Muscle layer of duodenum (tissue), 2 donors: ENCODE data around the gene LHX3.

Experiments
- H3K27ac ChIP-seq: one replicate; pipeline ENCODE4 v1.7.0; 2013; ENCODE audit warnings: mild to moderate bottlenecking, low read length
- H3K27me3 ChIP-seq: one replicate; pipeline ENCODE4 v1.7.0; 2013; ENCODE audit warnings: low read depth, mild to moderate bottlenecking, control low read depth, low read length
- H3K36me3 ChIP-seq, 2 donors: one replicate each; pipeline ENCODE4 v1.7.0; 2013; ENCODE audit warnings: low read length in 2 of 2, control low read depth in 1 of 2, mild to moderate bottlenecking in 1 of 2; ENCODE audit not compliant: insufficient read depth in 2 of 2, control insufficient read depth in 1 of 2
- H3K4me1 ChIP-seq, 2 donors: one replicate each; pipeline ENCODE4 v1.7.0; 2013; ENCODE audit warnings: low read length in 2 of 2, mild to moderate bottlenecking in 2 of 2, control low read depth in 1 of 2, moderate library complexity in 1 of 2; ENCODE audit not compliant: insufficient read depth in 2 of 2, control insufficient read depth in 1 of 2
- H3K4me3 ChIP-seq, 2 donors: one replicate each; pipeline ENCODE4 v1.7.0; 2013; ENCODE audit warnings: low read length in 2 of 2, low read depth in 1 of 2, mild to moderate bottlenecking in 1 of 2
- H3K9me3 ChIP-seq, 2 donors: one replicate each; pipeline ENCODE4 v1.7.0; 2013; ENCODE audit warnings: low read length in 2 of 2, control low read depth in 1 of 2, mild to moderate bottlenecking in 1 of 2; ENCODE audit not compliant: control insufficient read depth in 1 of 2
- donor health status: healthy.

LHX3 gene

DNA sequence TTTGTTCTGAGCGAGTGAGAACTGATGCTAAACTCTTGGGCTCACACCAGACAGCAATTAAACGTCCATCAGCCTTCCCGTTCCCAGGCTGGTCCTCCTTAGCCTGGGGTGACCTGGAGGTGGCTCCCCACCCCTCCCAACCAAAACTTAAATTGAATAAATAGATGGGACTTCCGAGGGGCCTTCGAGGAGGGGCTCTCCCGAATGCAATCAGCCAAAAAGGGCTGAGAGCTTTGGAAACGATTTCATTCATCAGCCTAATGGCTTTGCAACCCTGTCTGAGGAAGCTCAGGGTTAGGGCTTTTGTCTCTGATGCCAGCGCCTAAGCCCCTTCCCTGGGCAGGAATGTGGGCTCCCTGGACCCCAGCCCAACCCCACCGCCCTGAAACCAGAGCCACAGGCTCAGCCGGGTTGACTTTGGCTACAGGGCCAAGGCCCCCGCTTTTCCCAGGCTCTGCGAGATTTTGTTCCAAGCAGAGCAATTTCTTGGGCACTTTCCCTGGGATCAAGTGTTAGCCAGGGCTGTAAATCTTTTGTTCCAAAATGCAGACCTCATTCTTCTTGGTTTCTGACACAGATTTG is 29.2 kb downstream of the LHX3 start:
- Histone ChIP-seq H3K4me1 (no peaks in the 10 kb centered on the region), H3K4me3 (no peak overlapping the region), H3K27ac (no peak overlapping the region), H3K27me3 (no peaks in the 10 kb centered on the region), H3K9me3 (no peaks in the 10 kb centered on the region), H3K36me3 (no peaks in the 10 kb centered on the region)

DNA sequence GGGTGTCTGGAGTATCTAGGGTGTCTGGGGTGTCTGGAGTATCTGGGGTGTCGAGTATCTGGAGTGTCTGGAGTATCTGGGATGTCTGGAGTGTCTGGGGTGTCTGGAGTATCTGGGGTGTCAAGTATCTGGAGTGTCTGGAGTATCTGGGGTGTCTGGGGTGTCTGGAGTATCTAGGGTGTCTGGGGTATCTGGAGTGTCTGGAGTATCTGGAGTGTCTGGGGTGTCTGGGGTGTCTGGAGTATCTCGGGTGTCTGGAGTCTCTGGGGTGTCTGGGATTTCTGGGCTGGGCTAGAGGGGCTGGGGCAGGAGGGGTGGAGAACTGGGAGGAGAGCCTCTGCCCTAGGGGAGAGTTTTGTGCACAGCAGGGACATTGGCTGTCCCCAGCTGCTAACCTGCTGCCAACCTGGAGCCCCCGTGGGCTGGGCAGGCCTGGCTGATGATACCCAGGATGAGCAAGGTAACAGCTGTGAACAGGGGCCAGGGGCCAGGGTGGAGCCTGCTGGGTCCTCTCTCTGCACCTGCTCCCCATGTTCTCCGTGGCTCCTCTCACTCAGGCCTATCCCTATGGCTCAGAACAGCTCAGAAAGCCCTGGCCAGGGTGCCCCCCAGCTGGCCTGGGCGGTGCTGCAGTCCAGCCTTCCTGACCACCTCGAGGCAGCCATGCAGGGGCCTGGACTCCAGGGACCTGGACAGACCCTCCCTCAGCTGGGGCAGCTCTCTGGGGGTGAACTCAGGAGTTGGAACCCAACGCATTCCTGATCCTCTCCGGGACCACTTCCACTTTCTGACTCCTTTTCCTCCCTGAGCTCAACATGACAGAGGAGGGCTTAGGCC is 29.9 kb downstream of the LHX3 start:
- Histone ChIP-seq H3K27me3 (no peaks in the 10 kb centered on the region), H3K4me1 (no peaks in the 10 kb centered on the region), H3K36me3 (no peaks in the 10 kb centered on the region), H3K9me3 (no peaks in the 10 kb centered on the region), H3K27ac (no peak overlapping the region), H3K4me3 (no peak overlapping the region)

DNA sequence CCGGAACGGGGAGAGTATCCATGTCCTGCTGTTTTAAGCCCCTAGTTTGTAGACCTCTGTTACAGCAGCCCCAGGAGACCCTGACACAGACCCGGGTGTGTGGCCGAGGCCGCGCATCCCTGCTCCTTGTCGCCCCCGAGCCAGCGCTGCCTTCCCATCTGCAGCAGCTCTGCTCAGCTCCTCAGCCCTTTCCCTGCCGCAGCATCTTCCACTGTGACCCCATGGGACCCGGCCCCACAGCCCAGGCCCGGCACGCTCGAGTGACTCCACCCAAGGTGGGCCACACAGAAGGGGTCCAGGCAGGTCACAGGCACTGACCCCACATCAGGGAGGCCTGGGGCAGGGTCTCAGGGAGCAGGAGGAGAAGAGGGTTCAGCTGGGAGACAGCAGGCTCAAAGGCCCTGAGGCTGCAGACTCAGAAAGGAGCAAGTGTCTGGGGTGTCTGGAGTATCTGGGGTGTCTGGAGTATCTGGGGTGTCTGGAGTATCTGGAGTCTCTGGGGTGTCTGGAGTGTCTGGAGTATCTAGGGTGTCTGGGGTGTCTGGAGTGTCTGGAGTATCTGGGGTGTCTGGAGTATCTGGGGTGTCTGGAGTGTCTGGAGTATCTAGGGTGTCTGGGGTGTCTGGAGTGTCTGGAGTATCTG is 31.2 kb downstream of the LHX3 start:
- H3K4me3 ChIP-seq, result no peak overlapping the region

DNA sequence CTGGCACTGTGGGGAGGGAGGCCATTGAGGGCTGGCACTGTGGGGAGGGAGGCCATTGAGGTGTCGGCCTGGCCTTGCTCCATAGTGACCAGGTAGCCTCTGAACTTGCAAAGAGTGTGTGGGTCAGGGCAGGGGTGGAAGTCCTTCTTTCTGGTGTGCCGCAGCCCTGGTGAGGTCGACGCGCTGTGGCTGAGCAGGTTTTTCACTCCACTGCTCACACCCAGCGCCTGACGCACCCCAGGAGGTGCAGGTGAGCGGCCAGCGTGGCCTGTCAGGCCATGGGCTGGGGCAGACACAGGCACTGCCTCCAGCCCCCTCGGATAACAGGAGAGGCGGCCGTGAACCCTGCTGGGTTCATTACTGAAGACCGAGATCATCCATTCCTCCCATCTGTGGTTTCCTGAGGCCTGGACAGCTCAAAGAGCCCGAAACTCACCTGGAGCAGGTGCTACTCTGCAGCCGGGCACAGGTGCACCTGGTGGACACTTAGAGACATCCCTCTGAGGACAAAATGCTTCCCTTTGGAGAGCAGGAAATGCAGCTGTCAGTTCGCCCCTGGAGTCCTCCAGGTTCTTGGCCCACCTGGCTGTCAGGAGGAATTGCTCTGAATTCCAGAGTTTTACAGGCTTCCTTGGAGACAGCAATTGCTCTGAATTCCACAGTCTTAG is 32.4 kb downstream of the LHX3 start:
- no peaks in the 10 kb centered on the region for H3K4me1 ChIP-seq
- no peaks in the 10 kb centered on the region for H3K27me3 ChIP-seq
- H3K36me3 ChIP-seq, result no peaks in the 10 kb centered on the region
- no peak overlapping the region for H3K27ac ChIP-seq
- H3K9me3 ChIP-seq, result no peaks in the 10 kb centered on the region
- no peak overlapping the region for H3K4me3 ChIP-seq

More for the DNA sequence above, 31.2 kb downstream of the LHX3 start:
- no peaks in the 10 kb centered on the region for H3K4me1 ChIP-seq
- no peak overlapping the region for H3K27ac ChIP-seq
- no peaks in the 10 kb centered on the region for H3K36me3 ChIP-seq
- H3K27me3 ChIP-seq, result no peaks in the 10 kb centered on the region
- H3K9me3 ChIP-seq, result no peaks in the 10 kb centered on the region

DNA sequence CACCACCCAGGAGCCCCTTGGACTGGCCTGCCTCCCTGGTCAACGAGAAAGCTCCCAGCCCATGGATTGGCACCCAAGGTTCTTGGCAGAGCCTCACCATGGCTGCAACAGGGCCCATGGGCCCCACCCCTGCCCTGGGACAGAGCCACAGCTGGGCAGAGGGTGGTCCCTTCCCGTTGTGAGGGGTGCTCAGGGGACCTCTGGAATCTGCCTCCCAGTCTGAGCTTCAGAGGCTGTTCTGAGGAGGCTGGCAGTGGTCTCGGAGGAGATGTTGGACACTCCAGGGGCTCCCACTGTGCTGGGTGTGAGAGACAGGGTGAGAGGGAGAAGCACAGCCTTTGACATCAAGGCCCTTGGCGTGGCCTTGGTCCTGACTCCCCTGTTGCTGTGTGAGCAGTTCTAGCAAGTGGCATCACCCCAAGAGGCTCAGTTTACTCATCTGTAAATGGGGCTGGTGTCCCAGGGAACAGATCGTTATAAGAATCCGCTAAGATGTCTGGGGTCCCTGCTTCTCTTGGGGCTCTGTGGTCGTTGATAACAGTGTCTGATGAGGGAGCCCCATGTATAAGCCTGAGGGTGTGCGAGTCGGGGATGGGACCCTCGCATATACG is 33.0 kb downstream of the LHX3 start:
- Histone ChIP-seq H3K36me3 (no peaks in the 10 kb centered on the region), H3K9me3 (no peaks in the 10 kb centered on the region), H3K27me3 (no peaks in the 10 kb centered on the region), H3K27ac (no peak overlapping the region), H3K4me3 (no peak overlapping the region), H3K4me1 (no peaks in the 10 kb centered on the region)

DNA sequence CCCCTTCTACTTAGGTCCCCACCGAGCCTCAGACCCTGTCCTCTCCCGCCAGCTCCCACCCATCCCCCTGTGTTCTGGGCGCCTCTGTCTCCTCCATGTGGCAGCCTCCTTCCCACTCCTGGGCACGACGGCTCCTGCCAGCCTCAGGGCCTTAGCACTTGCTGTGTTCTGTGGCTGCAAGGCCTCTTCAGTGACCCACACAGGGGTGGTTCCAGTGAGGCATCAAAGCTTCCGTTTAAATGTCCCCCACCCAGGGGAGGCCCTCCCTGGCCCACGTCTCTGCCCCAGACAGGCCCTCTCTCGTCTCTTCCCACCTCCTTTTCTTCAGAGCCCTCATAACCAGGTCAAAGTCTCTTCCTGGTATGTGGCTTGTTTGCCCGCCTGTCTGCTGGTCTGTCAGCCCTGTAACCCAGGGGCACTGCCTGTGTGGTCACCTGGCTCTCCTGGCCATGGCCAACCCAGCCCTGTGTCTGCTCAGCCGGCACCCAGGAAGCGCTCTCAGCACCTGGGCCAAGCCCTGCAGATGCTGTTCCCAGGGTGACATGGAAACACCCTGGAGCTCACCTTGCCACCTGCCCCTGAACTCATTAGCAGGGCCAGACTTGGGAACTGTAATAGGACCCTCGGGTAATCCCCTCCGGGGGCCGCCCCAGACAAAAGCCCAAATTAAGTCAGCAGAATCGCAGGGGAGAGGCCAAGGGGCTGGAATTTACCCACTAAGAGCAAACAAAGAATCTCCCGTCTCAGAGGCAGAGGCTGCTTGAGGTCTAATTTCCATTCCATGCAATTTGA is 33.7 kb downstream of the LHX3 start:
- Histone ChIP-seq H3K36me3 (no peaks in the 10 kb centered on the region), H3K4me1 (no peaks in the 10 kb centered on the region), H3K9me3 (no peaks in the 10 kb centered on the region), H3K27me3 (no peaks in the 10 kb centered on the region), H3K4me3 (no peak overlapping the region), H3K27ac (no peak overlapping the region)

DNA sequence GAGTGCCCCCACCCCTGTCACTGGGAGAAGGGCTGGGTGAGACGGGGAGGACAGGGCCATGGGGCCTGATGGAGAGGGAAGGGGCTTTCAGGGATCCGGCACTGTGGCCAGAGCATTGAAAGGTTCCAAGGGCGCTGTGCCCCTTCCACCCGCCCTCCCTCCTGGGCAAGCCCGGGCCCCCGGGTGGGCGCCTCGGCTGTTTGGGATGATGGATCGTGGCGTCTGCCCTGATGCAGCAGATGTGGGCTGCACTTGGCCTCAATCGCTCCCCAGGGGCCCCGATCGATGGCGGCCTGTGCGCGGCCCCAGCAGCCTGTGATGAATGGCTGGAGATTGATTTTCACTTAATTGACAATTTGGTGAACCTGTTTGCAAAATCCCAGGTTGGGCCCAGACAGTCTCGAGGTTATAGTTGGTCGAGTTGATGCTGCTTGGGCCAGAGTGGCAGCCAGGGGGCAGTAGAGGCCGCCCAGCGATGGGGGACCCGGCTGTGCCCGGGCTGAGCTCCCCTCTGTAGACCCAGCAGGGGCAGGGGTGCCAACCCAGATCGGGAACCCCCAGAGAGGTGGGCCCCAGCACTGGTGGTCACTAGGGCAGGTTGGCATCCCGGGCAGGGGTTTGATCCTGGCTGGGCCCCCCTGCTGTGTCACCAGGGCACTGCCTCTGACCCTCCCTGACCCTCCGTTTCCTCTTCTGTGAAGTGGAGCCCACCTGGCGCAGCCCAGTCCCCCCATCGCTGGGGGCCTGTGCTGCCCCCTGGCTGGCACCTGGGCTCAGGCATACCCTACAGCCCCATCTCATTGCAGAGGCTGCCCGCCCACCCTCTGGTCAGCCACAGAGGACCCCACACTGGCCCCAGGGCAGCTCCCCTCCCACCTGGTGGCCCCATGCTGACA is 34.7 kb downstream of the LHX3 start:
- H3K27me3 ChIP-seq, result no peaks in the 10 kb centered on the region
- H3K9me3 ChIP-seq, result no peaks in the 10 kb centered on the region
- no peaks in the 10 kb centered on the region for H3K4me1 ChIP-seq
- H3K36me3 ChIP-seq, result no peaks in the 10 kb centered on the region
- H3K27ac ChIP-seq, result no peak overlapping the region
- H3K4me3 ChIP-seq, result no peak overlapping the region

DNA sequence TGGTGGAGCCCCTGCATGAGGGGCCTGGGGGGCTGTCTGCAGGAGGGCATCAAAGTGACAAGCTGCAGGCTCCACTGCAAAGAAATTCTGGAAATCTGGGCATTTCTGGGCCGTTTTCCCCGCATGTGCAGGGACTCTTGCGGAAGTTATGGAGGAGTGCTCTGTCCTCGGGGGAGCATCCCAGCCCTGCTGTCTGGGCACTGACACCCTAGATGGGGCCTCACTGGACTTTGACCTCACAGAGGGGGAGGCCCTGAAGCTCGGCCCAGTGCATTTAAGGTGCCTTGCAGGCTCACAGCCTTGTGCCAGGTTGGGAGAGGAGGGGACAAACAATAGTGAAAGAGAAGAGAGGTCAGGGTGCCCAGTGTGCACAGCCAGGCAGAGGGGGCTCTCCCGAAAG is 35.4 kb downstream of the LHX3 start:
- Histone ChIP-seq H3K27ac (no peak overlapping the region), H3K36me3 (no peaks in the 10 kb centered on the region), H3K9me3 (no peaks in the 10 kb centered on the region), H3K4me3 (no peak overlapping the region), H3K4me1 (no peaks in the 10 kb centered on the region), H3K27me3 (no peaks in the 10 kb centered on the region)

DNA sequence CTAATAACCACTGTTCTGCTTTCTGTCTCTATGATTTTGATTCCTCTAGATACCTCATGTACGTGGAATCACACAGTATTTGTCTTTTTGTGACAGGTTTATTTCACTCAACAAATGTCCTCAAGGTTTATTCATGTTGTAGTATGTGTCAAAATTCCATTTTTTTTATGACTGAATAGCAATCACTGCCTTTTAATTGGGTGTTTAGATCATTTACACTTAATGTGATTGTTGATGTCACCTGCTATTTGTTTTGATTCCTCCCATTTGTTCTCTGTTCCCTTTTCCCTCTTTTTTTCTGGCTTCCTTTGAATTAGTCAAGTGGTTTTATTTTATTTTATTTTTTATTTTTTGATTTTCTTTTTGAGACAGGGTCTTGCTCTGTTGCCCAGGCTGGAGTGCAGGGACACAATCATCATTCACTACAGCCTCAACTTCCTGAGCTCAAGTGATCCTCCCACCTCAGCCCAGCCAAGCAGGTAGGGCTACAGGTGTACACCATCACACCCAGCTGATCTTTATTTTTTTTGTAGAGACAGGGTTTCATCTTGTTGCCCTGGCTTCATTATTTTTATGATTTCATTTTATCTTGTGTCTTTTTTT is 41.6 kb downstream of the LHX3 start:
- Histone ChIP-seq H3K27me3 (no peaks in the 10 kb centered on the region), H3K9me3 (peaks cover 0 to 3% of the 10 kb centered on the region in 2 donors), H3K4me1 (no peaks in the 10 kb centered on the region), H3K36me3 (no peaks in the 10 kb centered on the region), H3K27ac (no peak overlapping the region), H3K4me3 (no peak overlapping the region)
